WTC11 (cell line): ENCODE measurements around the gene ACBD6. TPM values are rescaled to one million over a fixed set of nuclear protein-coding genes. Genes with fewer than 3 reads are reported as not detected.
A peak's percentile ranks its signal among the peaks of the same experiment; 100 is the strongest.

Experiments
- ATAC-seq: fragments of 200-7000 bp; cut with Tn5 transposase; 2 replicates; pipeline ENCODE4 v1.10.0; 2021; ENCODE audit warnings: mild to moderate bottlenecking, moderate library complexity
- CTCF ChIA-PET: fragments of 300-600 bp; sonication (Branson Sonifier 250); formaldehyde crosslinking; loops from one replicate; lab custom pipeline; 2021; ENCODE audit warnings: antibody characterized with exemption; lab: Charles Lee
- POLR2A ChIA-PET: fragments of 350-600 bp; sonication (Branson Sonifier 250); formaldehyde crosslinking; loops from one replicate; lab custom pipeline; 2021; ENCODE audit warnings: antibody characterized with exemption; lab: Charles Lee
- DNase-seq: peaks from one replicate; pipeline ENCODE4 v3.0.0; 2021; ENCODE audit warnings: low spot score
- H3K27ac Mint-ChIP-seq: 2 replicates; pipeline ENCODE4 v1.8.0; 2021; ENCODE audit warnings: mixed read lengths
- H3K27me3 Mint-ChIP-seq: 2 replicates; pipeline ENCODE4 v1.8.0; 2021; ENCODE audit warnings: low read depth, mild to moderate bottlenecking, moderate library complexity, mixed read lengths
- H3K36me3 Mint-ChIP-seq: 2 replicates; pipeline ENCODE4 v1.8.0; 2021; ENCODE audit warnings: mixed read lengths
- H3K4me1 Mint-ChIP-seq: 2 replicates; pipeline ENCODE4 v1.8.0; 2022; ENCODE audit warnings: mixed read lengths
- H3K4me3 Mint-ChIP-seq: 2 replicates; pipeline ENCODE4 v1.8.0; 2021; ENCODE audit warnings: mild to moderate bottlenecking, moderate library complexity, mixed read lengths
- H3K9me3 Mint-ChIP-seq: 2 replicates; pipeline ENCODE4 v1.8.0; 2021; ENCODE audit warnings: mixed read lengths
- ARID4B ChIP-seq: sonication (generic); formaldehyde crosslinking; IDR thresholded peaks from 2 replicates; pipeline ENCODE4 v1.8.0; 2023; ENCODE audit warnings: missing genetic modification reagents, mild to moderate bottlenecking, borderline replicate concordance
- CREB1 ChIP-seq: sonication (generic); formaldehyde crosslinking; IDR thresholded peaks from 2 replicates; pipeline ENCODE4 v1.8.0; 2023; ENCODE audit warnings: mild to moderate bottlenecking, missing genetic modification reagents
- CTCF ChIP-seq: fragments of 200-600 bp; IDR thresholded peaks from 2 replicates; pipeline ENCODE4 v1.8.0; 2022; ENCODE audit warnings: antibody characterized with exemption
- EMX1 ChIP-seq: fragments of 250-450 bp; sonication (Bioruptor Pico); IDR thresholded peaks from 2 replicates; pipeline ENCODE4 v1.8.0; 2021; ENCODE audit warnings: mild to moderate bottlenecking
- FOXP1 ChIP-seq: sonication (generic); formaldehyde crosslinking; IDR thresholded peaks from 2 replicates; pipeline ENCODE4 v1.8.0; 2022; ENCODE audit warnings: missing genetic modification reagents, mild to moderate bottlenecking, moderate library complexity, borderline replicate concordance
- GABPB1 ChIP-seq: sonication (generic); formaldehyde crosslinking; IDR thresholded peaks from 2 replicates; pipeline ENCODE4 v1.8.1; 2023; ENCODE audit warnings: mild to moderate bottlenecking, missing genetic modification reagents
- GRHL2 ChIP-seq: fragments of 250-450 bp; sonication (Bioruptor Pico); IDR thresholded peaks from 2 replicates; pipeline ENCODE4 v1.8.0; 2022; ENCODE audit warnings: mild to moderate bottlenecking, moderate library complexity; ENCODE audit not compliant: insufficient replicate concordance, severe bottlenecking
- IRF2 ChIP-seq: sonication (generic); formaldehyde crosslinking; IDR thresholded peaks from 2 replicates; pipeline ENCODE4 v1.8.0; 2022; ENCODE audit warnings: low read depth, missing genetic modification reagents, borderline replicate concordance
- NFYB ChIP-seq: sonication (generic); formaldehyde crosslinking; conservative IDR thresholded peaks from 2 replicates; pipeline ENCODE4 v1.8.0; 2022; ENCODE audit warnings: low read depth, missing genetic modification reagents
- NR1H2 ChIP-seq: sonication (generic); formaldehyde crosslinking; IDR thresholded peaks from 2 replicates; pipeline ENCODE4 v1.9.0; 2021; ENCODE audit warnings: mild to moderate bottlenecking, moderate library complexity, missing genetic modification reagents
- NR2C2 ChIP-seq: sonication (generic); formaldehyde crosslinking; IDR thresholded peaks from 2 replicates; pipeline ENCODE4 v1.8.0; 2022; ENCODE audit warnings: mild to moderate bottlenecking, missing genetic modification reagents
- RORB ChIP-seq: fragments of 250-450 bp; sonication (Bioruptor Pico); IDR thresholded peaks from 2 replicates; pipeline ENCODE4 v1.9.0; 2021; ENCODE audit warnings: mild to moderate bottlenecking
- SMAD4 ChIP-seq: sonication (generic); formaldehyde crosslinking; IDR thresholded peaks from 2 replicates; pipeline ENCODE4 v1.8.0; 2022; ENCODE audit warnings: mild to moderate bottlenecking, missing genetic modification reagents
- ZNF281 ChIP-seq: sonication (generic); formaldehyde crosslinking; IDR thresholded peaks from 2 replicates; pipeline ENCODE4 v1.8.0; 2023; ENCODE audit warnings: mild to moderate bottlenecking, missing genetic modification reagents
- ZNF423 ChIP-seq: fragments of 250-450 bp; sonication (Bioruptor Pico); IDR thresholded peaks from 2 replicates; pipeline ENCODE4 v2.1.2; 2022; ENCODE audit warnings: mild to moderate bottlenecking, moderate library complexity
- ZNF512 ChIP-seq: sonication (generic); formaldehyde crosslinking; IDR thresholded peaks from 2 replicates; pipeline ENCODE4 v1.8.1; 2022; ENCODE audit warnings: missing genetic modification reagents, borderline replicate concordance
- ZNF671 ChIP-seq: fragments of 250-450 bp; sonication (Bioruptor Pico); IDR thresholded peaks from 2 replicates; pipeline ENCODE4 v1.8.0; 2021; ENCODE audit warnings: mild to moderate bottlenecking
- total RNA-seq: library from RNA; stranded (reverse); gene quantifications from 3 replicates; pipeline ENCODE4 v1.2.3, GENCODE V29; 2021
- TF ChIP-seq, protein P1 (sequence below): sonication (generic); formaldehyde crosslinking; IDR thresholded peaks from 2 replicates; pipeline ENCODE4 v1.8.1; 2022; ENCODE audit warnings: mild to moderate bottlenecking, moderate library complexity, missing genetic modification reagents
- TF ChIP-seq, protein P2 (sequence below): fragments of 250-450 bp; sonication (Bioruptor Pico); IDR thresholded peaks from 2 replicates; pipeline ENCODE4 v1.9.0; 2021; ENCODE audit warnings: moderate library complexity, mild to moderate bottlenecking, inconsistent platforms, borderline replicate concordance
- TF ChIP-seq, protein P3 (sequence below): sonication (generic); formaldehyde crosslinking; IDR thresholded peaks from 2 replicates; pipeline ENCODE4 v1.8.0; 2022; ENCODE audit warnings: mild to moderate bottlenecking, missing genetic modification reagents

The ACBD6 gene
- total RNA-seq, 1 experiment from 2014 or later = 53.5 TPM

DNA sequence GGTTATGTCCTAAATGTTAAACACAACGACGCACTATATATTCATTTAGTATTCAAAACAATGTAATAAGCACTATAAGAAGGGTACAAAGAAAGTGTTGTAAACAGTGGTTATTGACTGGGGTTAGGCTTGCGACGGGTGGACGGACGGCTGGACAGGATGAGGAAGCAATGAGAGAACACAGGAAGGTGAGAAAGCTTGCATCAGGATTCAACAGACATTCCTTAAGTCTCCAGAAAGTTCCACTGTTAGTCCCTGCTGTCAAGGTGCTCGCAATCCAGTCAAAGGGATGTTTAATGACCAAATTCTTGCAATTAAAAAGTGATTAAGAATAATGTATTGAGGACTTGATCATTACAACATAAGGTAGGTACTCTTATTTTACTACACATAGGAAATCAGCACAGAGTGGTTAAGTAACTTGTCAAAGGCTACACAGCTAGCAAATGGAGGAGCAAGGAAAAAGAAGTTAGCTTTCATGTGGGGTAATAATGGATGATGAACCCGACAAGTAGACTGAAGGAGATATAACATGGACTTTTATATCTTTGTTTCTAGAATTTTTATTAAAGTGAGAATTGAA is 994 bp upstream of the ACBD6 start (continued):
- no peak for TF ChIP-seq NR2C2 (CRISPR knock-in tag)

GRCh38 chr1:180501865-180502360 is 464 bp downstream of the ACBD6 start:
- Mint-ChIP-seq H3K4me3 (peak overlapping the region; percentile 93), H3K9me3 (no peaks in the 10 kb centered on the region), H3K27me3 (peaks cover 12% of the 10 kb centered on the region), H3K36me3 (peaks cover 16% of the 10 kb centered on the region), H3K4me1 (peaks cover 24% of the 10 kb centered on the region), H3K27ac (peak overlapping the region; percentile 98)
- peak; percentile 57 for ATAC-seq
- ChIA-PET POLR2A (interaction anchor here (0.6 to 1.6 kb wide), 6 partner anchors 14 to 620 kb away, joined by 3 to 8 read pairs (median 4); partner anchors contain the start of genes LHX4 and TOR1AIP1), CTCF (interaction anchor here (0.8 to 3.0 kb wide), 7 partner anchors 11 to 679 kb away, joined by 3 to 21 read pairs (median 3); no protein-coding TSS in a partner anchor)
- no peak for DNase-seq
- TF ChIP-seq, protein P1, sequence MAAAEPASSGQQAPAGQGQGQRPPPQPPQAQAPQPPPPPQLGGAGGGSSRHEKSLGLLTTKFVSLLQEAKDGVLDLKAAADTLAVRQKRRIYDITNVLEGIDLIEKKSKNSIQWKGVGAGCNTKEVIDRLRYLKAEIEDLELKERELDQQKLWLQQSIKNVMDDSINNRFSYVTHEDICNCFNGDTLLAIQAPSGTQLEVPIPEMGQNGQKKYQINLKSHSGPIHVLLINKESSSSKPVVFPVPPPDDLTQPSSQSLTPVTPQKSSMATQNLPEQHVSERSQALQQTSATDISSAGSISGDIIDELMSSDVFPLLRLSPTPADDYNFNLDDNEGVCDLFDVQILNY = no peak
- TF ChIP-seq NFYB (no peak), CTCF (no peak), IRF2 (CRISPR knock-in tag) (peak; percentile 83; the same call in 1 of the 2 replicates), ZNF512 (CRISPR knock-in tag) (0 out of 2 replicates have a peak, but pooled peaks have one; percentile 13), ZNF671 (CRISPR knock-in tag) (no peak), ARID4B (CRISPR knock-in tag) (0 out of 2 replicates have a peak, but pooled peaks have one; percentile 26), GABPB1 (CRISPR knock-in tag) (no peak), EMX1 (CRISPR knock-in tag) (no peak), GRHL2 (CRISPR knock-in tag) (no peak), RORB (no peak), NR1H2 (CRISPR knock-in tag) (no peak), FOXP1 (no peak), ZNF281 (CRISPR knock-in tag) (0 out of 2 replicates have a peak, but pooled peaks have one; percentile 7), ZNF423 (CRISPR knock-in tag) (no peak), CREB1 (CRISPR knock-in tag) (no peak), SMAD4 (CRISPR knock-in tag) (peak; percentile 16; the same call in 1 of the 2 replicates)
- TF ChIP-seq, protein P2, sequence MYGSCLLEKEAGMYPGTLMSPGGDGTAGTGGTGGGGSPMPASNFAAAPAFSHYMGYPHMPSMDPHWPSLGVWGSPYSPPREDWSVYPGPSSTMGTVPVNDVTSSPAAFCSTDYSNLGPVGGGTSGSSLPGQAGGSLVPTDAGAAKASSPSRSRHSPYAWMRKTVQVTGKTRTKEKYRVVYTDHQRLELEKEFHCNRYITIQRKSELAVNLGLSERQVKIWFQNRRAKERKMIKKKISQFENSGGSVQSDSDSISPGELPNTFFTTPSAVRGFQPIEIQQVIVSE = no peak
- TF ChIP-seq, protein P3, sequence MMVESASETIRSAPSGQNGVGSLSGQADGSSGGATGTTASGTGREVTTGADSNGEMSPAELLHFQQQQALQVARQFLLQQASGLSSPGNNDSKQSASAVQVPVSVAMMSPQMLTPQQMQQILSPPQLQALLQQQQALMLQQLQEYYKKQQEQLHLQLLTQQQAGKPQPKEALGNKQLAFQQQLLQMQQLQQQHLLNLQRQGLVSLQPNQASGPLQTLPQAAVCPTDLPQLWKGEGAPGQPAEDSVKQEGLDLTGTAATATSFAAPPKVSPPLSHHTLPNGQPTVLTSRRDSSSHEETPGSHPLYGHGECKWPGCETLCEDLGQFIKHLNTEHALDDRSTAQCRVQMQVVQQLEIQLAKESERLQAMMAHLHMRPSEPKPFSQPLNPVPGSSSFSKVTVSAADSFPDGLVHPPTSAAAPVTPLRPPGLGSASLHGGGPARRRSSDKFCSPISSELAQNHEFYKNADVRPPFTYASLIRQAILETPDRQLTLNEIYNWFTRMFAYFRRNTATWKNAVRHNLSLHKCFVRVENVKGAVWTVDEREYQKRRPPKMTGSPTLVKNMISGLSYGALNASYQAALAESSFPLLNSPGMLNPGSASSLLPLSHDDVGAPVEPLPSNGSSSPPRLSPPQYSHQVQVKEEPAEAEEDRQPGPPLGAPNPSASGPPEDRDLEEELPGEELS (CRISPR knock-in tag) = no peak
